SW 1271 (cell line): ENCODE data around the gene PDZRN4.
"Not testable (repeated sequence)": the region's sequence is repeated elsewhere in the genome, so short reads cannot be mapped to it uniquely, and the experiment has no call there.

Experiments used
- DNase-seq, 2 experiments: peaks; one replicate each; lab custom pipeline; 2025; lab: John Stamatoyannopoulos, UW

Gene PDZRN4

GRCh38 chr12:41511247-41511646 lies 323.1 kb downstream of the PDZRN4 start:
- no peak for DNase-seq

- DNase-seq = no peak
Observed at GRCh38 chr12:41512497-41512896, 324.4 kb downstream of the PDZRN4 start.

GRCh38 chr12:41514021-41514777 lies 326.1 kb downstream of the PDZRN4 start:
- DNase-seq = no peak

- no peak for DNase-seq
Observed at GRCh38 chr12:41514907-41515306, 326.8 kb downstream of the PDZRN4 start.

- no peak for DNase-seq
Observed at GRCh38 chr12:41515953-41516352, 327.8 kb downstream of the PDZRN4 start.

- DNase-seq = no peak
Observed at GRCh38 chr12:41520869-41521268, 332.7 kb downstream of the PDZRN4 start.

GRCh38 chr12:41521872-41522379 lies 333.8 kb downstream of the PDZRN4 start:
- DNase-seq = peak; percentile 46 to 85

- DNase-seq = no peak
Observed at GRCh38 chr12:41527062-41527461, 338.9 kb downstream of the PDZRN4 start.

- DNase-seq = no peak
Observed at GRCh38 chr12:41527534-41528116, 339.5 kb downstream of the PDZRN4 start.

- DNase-seq = no peak
Observed at GRCh38 chr12:41528874-41529273, 340.8 kb downstream of the PDZRN4 start.

- DNase-seq = no peak
Observed at GRCh38 chr12:41530441-41530840, 342.3 kb downstream of the PDZRN4 start.

GRCh38 chr12:41531147-41531829 lies 343.2 kb downstream of the PDZRN4 start:
- no peak for DNase-seq

- DNase-seq = no peak
Observed at GRCh38 chr12:41532072-41532471, 344.0 kb downstream of the PDZRN4 start.

- DNase-seq = no peak
Observed at GRCh38 chr12:41536813-41537490, 348.8 kb downstream of the PDZRN4 start.

GRCh38 chr12:41537522-41537921 lies 349.4 kb downstream of the PDZRN4 start:
- DNase-seq = no peak

- no peak for DNase-seq
Observed at GRCh38 chr12:41545761-41546160, 357.6 kb downstream of the PDZRN4 start.

- not testable (repeated sequence) for DNase-seq
Observed at GRCh38 chr12:41547071-41547470, 359.0 kb downstream of the PDZRN4 start.

- no peak for DNase-seq
Observed at GRCh38 chr12:41548926-41549325, 360.8 kb downstream of the PDZRN4 start.

- DNase-seq = no peak
Observed at GRCh38 chr12:41552588-41552987, 364.5 kb downstream of the PDZRN4 start.

GRCh38 chr12:41556176-41556575 lies 368.1 kb downstream of the PDZRN4 start:
- DNase-seq = no peak

- no peak for DNase-seq
Observed at GRCh38 chr12:41557344-41557743, 369.2 kb downstream of the PDZRN4 start.

- no peak for DNase-seq
Observed at GRCh38 chr12:41558671-41559070, 370.6 kb downstream of the PDZRN4 start.
